HG02885 (cell line): ENCODE results near the gene DMRTA2.
"Not testable (repeated sequence)": the region's sequence is repeated elsewhere in the genome, so short reads cannot be mapped to it uniquely, and the experiment has no call there.

Experiments
- ATAC-seq: cut with Tn5 transposase; IDR thresholded peaks from one replicate; pipeline ENCODE4 v1.9.1; 2021; ENCODE audit warnings: mild to moderate bottlenecking; ENCODE audit not compliant: unreplicated experiment, poor library complexity

Gene DMRTA2

DNA sequence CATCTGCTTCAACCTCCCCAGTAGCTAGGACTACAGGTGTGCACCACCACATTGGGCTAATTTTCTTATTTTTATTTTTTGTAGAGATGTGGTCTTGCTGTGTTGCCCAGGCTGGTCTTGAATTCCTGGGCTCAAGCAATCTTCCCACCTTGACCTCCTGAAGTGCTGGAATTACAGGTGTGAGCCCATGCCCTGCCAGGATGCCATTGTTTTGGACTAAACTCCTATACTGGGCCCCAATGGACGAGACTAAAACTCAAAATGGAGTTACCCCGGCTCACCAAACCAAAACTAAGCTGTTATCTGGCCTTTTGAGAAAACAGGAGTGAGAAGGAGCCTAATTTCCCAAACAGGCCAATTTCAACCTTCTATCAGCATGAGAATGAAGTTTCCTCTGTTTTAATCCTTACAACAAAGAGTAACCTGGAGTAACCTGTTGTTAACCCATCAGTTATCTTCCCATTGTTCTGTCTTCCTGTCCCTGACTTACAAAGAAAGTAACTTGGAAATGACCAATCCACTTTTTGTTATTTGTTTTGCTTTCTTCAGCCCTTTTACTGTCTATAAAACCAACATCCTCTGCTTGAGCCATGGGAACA lies 29.6 kb downstream of the DMRTA2 start:
- ATAC-seq, result no peak

DNA sequence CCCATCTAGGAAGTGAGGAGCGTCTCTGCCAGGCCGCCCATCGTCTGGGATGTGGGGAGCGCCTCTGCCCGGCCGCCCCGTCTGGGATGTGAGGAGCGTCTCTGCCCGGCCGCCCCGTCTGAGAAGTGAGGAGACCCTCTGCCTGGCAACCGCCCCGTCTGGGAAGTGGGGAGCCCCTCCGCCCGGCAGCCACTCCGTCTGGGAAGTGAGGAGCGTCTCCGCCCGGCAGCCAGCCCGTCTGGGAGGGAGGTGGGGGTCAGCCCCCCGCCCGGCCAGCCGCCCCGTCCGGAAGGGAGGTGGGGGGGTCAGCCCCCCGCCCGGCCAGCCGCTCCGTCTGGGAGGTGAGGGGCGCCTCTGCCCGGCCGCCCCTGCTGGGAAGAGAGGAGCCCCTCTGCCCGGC lies 41.7 kb downstream of the DMRTA2 start:
- not testable (repeated sequence) for ATAC-seq

DNA sequence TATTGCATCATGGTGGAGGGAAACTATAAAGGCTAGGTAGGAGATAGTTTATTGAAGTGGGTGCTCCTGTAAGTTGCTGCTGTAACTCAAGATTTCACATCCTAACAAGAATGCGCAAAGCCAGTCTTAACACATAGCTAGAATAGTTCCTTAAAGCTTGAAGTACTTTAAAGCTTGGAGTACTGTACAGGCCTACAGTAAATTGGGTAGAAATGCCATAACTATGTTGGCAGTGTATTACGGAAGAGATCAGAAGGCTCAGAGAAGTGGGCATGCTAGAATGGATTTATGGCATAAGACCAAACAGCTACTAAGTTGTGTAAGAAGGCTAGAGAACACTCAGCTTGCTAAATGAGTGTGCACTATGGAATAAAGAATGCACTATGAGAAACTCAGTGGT lies 44.5 kb downstream of the DMRTA2 start:
- ATAC-seq, result no peak

DNA sequence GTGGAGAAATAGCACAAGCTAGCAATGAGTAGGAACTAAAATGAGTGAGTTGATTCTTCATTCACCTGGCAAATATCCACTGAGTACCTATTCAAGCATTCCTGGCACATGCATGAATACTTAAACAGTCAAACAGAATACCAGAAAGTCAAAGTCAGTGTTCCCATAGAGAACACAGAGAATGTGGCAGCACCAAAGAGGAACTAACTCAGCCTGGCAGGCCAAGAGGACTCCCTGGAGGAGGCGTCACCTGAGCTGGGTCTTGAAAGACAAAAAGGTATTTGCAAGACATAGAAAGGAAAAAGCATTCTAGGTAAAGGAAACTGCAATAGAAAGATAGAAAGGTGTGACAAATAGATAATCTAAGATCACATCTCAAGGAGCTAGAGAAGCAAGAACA lies 49.7 kb downstream of the DMRTA2 start:
- ATAC-seq, result no peak

DNA sequence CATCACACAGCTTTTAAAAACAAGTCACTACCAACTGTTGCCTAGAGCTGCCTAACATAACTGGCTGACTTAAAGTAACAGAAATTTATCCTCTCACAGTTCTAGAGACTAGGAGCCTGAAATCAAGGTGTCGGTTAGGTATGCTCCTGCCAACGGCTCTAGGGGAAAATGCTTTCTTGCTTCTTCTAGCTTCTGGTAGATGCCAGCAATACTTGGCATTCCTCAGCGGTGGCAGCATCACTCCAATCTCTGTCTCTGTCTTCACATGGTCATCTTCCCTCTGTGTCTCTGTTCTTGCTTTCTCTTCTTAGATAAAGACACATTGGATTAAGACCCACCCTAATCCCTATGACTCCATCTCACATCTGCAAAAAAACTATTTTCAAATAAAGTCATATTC lies 51.5 kb downstream of the DMRTA2 start:
- ATAC-seq, result no peak

DNA sequence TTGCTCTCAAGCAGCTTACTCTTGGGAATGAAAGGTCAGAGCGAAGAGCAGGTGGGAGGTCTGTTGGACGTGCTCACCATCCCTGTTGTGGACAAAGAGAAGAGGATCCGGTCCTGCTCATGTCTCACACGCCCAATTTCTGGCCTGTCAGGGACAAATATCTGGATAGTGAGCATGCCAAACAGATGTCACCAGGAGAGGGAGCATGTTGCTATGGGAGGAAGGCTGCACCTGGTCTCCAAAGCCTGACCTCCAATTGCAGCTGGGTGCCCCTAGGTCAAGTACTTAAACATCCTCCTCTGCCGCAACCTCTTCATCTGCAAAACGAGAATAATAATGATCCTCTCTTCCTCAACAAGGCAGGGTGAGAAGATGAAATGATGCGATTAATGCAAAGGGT lies 53.4 kb downstream of the DMRTA2 start:
- no peak for ATAC-seq

- no peak for ATAC-seq
These were observed 54.1 kb downstream of the DMRTA2 start for GRCh38 chr1:50369008-50369634.

DNA sequence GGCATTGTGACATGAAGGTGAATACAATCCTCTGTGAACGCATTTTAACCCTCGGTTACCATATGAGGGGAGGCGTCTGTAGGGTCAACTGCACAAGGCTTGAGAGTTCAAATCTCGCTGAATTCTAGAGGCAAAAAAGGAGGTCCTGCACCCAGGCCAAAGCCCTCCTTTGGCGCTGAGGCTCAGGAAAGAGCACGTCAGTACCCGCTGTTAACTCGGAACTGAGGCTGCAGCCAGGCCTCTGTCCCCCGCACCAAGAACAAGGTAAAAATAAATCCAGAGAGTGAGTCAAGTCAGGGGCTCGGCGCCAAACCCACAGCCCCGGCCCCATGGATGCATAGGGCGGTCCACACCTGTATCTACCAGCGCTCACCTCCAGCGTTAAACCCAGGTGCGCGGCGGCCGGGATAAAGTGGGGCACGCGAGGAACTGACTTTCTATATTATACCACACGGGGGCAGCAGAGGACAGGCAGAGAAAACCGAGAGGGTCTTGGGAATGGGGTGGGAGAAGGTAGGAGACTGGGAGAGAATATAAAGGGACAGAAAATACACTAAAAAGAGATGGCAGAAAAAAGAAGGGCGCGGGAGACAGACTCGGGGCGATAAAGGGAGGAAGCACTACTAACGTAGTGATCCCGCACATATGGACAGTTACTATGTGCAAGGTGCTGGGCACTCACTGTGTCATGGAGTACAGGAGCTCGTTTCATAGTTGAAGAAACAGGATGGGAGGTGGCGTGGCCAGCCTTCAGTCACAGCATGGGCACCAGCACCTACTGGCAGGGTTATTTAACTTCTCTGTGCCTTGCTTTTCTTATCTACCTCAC lies 54.9 kb downstream of the DMRTA2 start:
- ATAC-seq, result peak; percentile 58
